ENCODE measurements around the gene ACOX2.
"Not testable (repeated sequence)": the region's sequence is repeated elsewhere in the genome, so short reads cannot be mapped to it uniquely, and the experiment has no call there.

The ACOX2 gene

GRCh38 chr3:58534592-58535494 is 2.1 kb downstream of the ACOX2 start:
- DNase-seq: no peak

GRCh38 chr3:58532794-58533220 is 4.2 kb downstream of the ACOX2 start:
- DNase-seq: peak; percentile 61

GRCh38 chr3:58531956-58532355 is 5.0 kb downstream of the ACOX2 start:
- DNase-seq: no peak

GRCh38 chr3:58531555-58531954 is 5.4 kb downstream of the ACOX2 start:
- DNase-seq: no peak

- DNase-seq: no peak
These were observed 6.6 kb downstream of the ACOX2 start for GRCh38 chr3:58530354-58530865.

- no peak for DNase-seq
These were observed 7.3 kb downstream of the ACOX2 start for GRCh38 chr3:58529516-58530353.

GRCh38 chr3:58528629-58529028 is 8.4 kb downstream of the ACOX2 start:
- no peak for DNase-seq

GRCh38 chr3:58527440-58527839 is 9.6 kb downstream of the ACOX2 start:
- not testable (repeated sequence) for DNase-seq

GRCh38 chr3:58526515-58526957 is 10.5 kb downstream of the ACOX2 start:
- DNase-seq: no peak

- DNase-seq: no peak
These were observed 12.6 kb downstream of the ACOX2 start for GRCh38 chr3:58524326-58524888.

- DNase-seq: no peak
These were observed 14.1 kb downstream of the ACOX2 start for GRCh38 chr3:58522759-58523425.

- DNase-seq: no peak
These were observed 14.9 kb downstream of the ACOX2 start for GRCh38 chr3:58521917-58522631.

GRCh38 chr3:58521336-58521670 is 15.7 kb downstream of the ACOX2 start:
- no peak for DNase-seq

- peak; percentile 86 for DNase-seq
These were observed 16.3 kb downstream of the ACOX2 start for GRCh38 chr3:58520403-58521335.

- DNase-seq: no peak
These were observed 17.2 kb downstream of the ACOX2 start for GRCh38 chr3:58519668-58520402.

GRCh38 chr3:58518291-58518789 is 18.6 kb downstream of the ACOX2 start:
- no peak for DNase-seq

GRCh38 chr3:58514405-58514804 is 22.6 kb downstream of the ACOX2 start:
- no peak for DNase-seq

- DNase-seq: no peak
These were observed 28.6 kb downstream of the ACOX2 start for GRCh38 chr3:58508437-58508836.

- no peak for DNase-seq
These were observed 29.5 kb downstream of the ACOX2 start for GRCh38 chr3:58507356-58508078.

All from NCI-H146 (cell line).